ENCODE data around the gene CPNE7. TPM values are rescaled to one million over a fixed set of nuclear protein-coding genes. Genes with fewer than 3 reads are reported as not detected.

Gene CPNE7
- total RNA-seq, 2 donors from 2014 or later, result 0.18 to 8.9 TPM

- intact Hi-C loops (cut with DNase I), result no loop called here
- Histone ChIP-seq H3K4me3 (peak overlapping the region in 1 of 2 donors; percentile 15), H3K4me1 (replicated peaks) (peaks cover 6% of the 10 kb centered on the region), H3K27ac (no peak overlapping the region), H3K36me3 (no peaks in the 10 kb centered on the region), H3K27me3 (replicated peaks; ENCODE audit: insufficient read depth) (peaks cover 13% of the 10 kb centered on the region), H3K9me3 (no peaks in the 10 kb centered on the region)
- DNase-seq (ENCODE audit: low spot score), result no peak
- 15% methylated on average over 39 of the region's 55 CpGs for WGBS
- no peak for TF ChIP-seq POLR2A (IDR thresholded peaks at IDR 0.05)
- TF ChIP-seq, protein P1, sequence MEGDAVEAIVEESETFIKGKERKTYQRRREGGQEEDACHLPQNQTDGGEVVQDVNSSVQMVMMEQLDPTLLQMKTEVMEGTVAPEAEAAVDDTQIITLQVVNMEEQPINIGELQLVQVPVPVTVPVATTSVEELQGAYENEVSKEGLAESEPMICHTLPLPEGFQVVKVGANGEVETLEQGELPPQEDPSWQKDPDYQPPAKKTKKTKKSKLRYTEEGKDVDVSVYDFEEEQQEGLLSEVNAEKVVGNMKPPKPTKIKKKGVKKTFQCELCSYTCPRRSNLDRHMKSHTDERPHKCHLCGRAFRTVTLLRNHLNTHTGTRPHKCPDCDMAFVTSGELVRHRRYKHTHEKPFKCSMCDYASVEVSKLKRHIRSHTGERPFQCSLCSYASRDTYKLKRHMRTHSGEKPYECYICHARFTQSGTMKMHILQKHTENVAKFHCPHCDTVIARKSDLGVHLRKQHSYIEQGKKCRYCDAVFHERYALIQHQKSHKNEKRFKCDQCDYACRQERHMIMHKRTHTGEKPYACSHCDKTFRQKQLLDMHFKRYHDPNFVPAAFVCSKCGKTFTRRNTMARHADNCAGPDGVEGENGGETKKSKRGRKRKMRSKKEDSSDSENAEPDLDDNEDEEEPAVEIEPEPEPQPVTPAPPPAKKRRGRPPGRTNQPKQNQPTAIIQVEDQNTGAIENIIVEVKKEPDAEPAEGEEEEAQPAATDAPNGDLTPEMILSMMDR (IDR thresholded peaks at IDR 0.05), result peak in 2 of 4 experiments; percentile 54 to 85
Observed at GRCh38 chr16:89574681-89575246, 794 bp upstream of the CPNE7 start.

DNA sequence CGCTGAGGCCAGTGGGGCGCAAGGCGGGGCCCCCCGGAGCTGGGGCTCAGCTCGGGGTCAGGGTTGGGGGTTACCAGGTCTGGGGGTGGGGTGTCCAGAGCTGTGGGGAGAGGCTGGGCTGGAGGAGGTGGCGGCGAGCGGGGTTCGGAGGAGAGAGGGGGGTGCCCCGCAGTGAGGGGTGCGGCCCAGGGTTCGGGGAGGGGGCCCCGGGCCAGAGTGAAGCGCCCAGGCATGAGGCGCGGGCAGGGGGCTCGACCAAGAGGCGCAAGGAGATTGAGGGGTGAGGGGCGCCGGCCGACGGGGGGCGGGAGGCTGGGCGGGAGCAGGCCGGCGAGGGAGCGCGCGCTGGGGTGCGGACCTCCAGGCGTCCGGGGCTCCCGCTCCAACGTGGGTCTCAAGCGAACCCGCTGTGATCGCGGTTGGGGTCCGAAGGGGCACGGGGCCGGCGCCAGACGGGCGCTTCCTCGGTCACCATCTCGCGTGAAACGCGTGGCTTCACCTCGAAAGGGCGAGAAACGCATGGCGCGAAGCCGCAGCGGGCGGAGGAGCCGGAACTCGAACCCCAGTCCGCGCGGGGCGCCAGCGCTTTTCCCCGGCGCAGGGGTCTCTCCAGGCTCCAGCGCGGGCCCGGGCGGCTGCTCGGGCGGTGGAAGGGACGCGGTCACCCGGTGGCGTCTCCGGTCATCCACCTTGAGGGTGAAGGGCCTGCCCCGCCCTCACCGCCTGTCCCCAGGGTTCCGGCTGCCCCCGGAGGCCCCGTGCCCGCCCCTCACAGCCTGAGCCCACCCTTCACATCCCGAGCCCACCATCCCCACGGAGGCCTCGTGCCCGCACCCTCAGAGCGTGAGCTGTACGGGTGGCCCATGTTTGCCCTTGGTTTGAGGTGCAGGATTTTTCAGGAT, 846 bp downstream of the CPNE7 start:
- peaks cover 13% of the 10 kb centered on the region for H3K27me3 ChIP-seq (replicated peaks; ENCODE audit: insufficient read depth)

GRCh38 chr16:89577055-89577759, 1.6 kb downstream of the CPNE7 start:
- TF ChIP-seq, protein P1 (IDR thresholded peaks at IDR 0.05), result no peak
- TF ChIP-seq POLR2A (IDR thresholded peaks at IDR 0.05), result no peak
- TF ChIP-seq POLR2AphosphoS5 (IDR thresholded peaks at IDR 0.05), result no peak
- no peaks in the 10 kb centered on the region for H3K36me3 ChIP-seq
- H3K27ac ChIP-seq, result no peak overlapping the region
- H3K9me3 ChIP-seq, result no peaks in the 10 kb centered on the region
- DNase-seq (ENCODE audit: low spot score), result no peak
- H3K4me3 ChIP-seq, result no peak overlapping the region
- peaks cover 10% of the 10 kb centered on the region for H3K4me1 ChIP-seq (replicated peaks)
- intact Hi-C loops (cut with DNase I), result no loop called here
- 81% methylated on average over 25 of the region's 25 CpGs for WGBS
- H3K27me3 ChIP-seq (replicated peaks; ENCODE audit: insufficient read depth), result peaks cover 13% of the 10 kb centered on the region

More for the DNA sequence above, 846 bp downstream of the CPNE7 start:
- no peak for TF ChIP-seq POLR2AphosphoS5 (IDR thresholded peaks at IDR 0.05)
- no peak for TF ChIP-seq POLR2A (IDR thresholded peaks at IDR 0.05)
- TF ChIP-seq, protein P1 (IDR thresholded peaks at IDR 0.05), result no peak
- Histone ChIP-seq H3K4me1 (replicated peaks) (peaks cover 6% of the 10 kb centered on the region), H3K27ac (no peak overlapping the region), H3K36me3 (no peaks in the 10 kb centered on the region), H3K9me3 (no peaks in the 10 kb centered on the region), H3K4me3 (peak overlapping the region in 1 of 2 donors; percentile 16)
- intact Hi-C loops (cut with DNase I), result no loop called here
- no peak for DNase-seq (ENCODE audit: low spot score)
- 26% methylated on average over 56 of the region's 89 CpGs for WGBS

DNA sequence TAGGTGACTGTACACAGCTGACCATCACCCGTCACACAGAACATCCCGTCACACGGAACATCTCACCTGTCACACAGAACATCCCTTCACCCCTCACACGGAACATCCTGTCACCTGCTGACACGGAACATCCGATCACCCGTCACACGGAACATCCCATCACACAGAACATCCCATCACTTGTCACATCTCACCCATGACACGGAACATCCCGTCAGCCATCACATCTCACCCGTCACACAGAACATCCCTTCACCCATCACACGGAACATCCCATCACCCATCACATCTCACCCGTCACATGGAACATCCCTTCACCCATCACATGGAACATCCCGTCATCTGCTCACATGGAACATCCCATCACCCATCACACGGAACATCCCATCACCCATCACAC, 3.8 kb downstream of the CPNE7 start:
- TF ChIP-seq POLR2AphosphoS5 (IDR thresholded peaks at IDR 0.05) (no peak), POLR2A (IDR thresholded peaks at IDR 0.05) (no peak)
- TF ChIP-seq, protein P1 (IDR thresholded peaks at IDR 0.05), result no peak
- DNase-seq (ENCODE audit: low spot score), result no peak
- 91% methylated on average over 15 of the region's 15 CpGs for WGBS

More for the DNA sequence above, 3.8 kb downstream of the CPNE7 start:
- no peaks in the 10 kb centered on the region for H3K36me3 ChIP-seq
- no peak overlapping the region for H3K4me3 ChIP-seq
- no peak overlapping the region for H3K27ac ChIP-seq
- peaks cover 15% of the 10 kb centered on the region for H3K4me1 ChIP-seq (replicated peaks)
- intact Hi-C loops (cut with DNase I), result no loop called here
- peaks cover 11% of the 10 kb centered on the region for H3K27me3 ChIP-seq (replicated peaks; ENCODE audit: insufficient read depth)
- no peaks in the 10 kb centered on the region for H3K9me3 ChIP-seq
